Activated T-cell treated with anti-CD3 and anti-CD28 coated beads for 4 hours (primary cell): ENCODE data around the gene CDK6.

Experiments
- DNase-seq: peaks from one replicate; pipeline ENCODE4 v3.0.0-alpha.2; 2020

CDK6 gene

GRCh38 chr7:92824901-92825480 lies 11.4 kb downstream of the CDK6 start:
- no peak for DNase-seq

- DNase-seq, result no peak
These were observed 11.9 kb downstream of the CDK6 start for GRCh38 chr7:92824450-92824849.

GRCh38 chr7:92823042-92823441 lies 13.3 kb downstream of the CDK6 start:
- DNase-seq, result no peak

- DNase-seq, result no peak
These were observed 16.2 kb downstream of the CDK6 start for GRCh38 chr7:92820191-92820590.

GRCh38 chr7:92817398-92817797 lies 19.0 kb downstream of the CDK6 start:
- no peak for DNase-seq

GRCh38 chr7:92815412-92815811 lies 21.0 kb downstream of the CDK6 start:
- no peak for DNase-seq

- DNase-seq, result no peak
These were observed 22.9 kb downstream of the CDK6 start for GRCh38 chr7:92813390-92814024.

- no peak for DNase-seq
These were observed 25.2 kb downstream of the CDK6 start for GRCh38 chr7:92811158-92811557.

- DNase-seq, result peak; percentile 35
These were observed 26.4 kb downstream of the CDK6 start for GRCh38 chr7:92809760-92810573.

- DNase-seq, result no peak
These were observed 27.0 kb downstream of the CDK6 start for GRCh38 chr7:92809397-92809759.

GRCh38 chr7:92808635-92809034 lies 27.7 kb downstream of the CDK6 start:
- DNase-seq, result no peak

GRCh38 chr7:92808006-92808405 lies 28.4 kb downstream of the CDK6 start:
- DNase-seq, result no peak

GRCh38 chr7:92806496-92806895 lies 29.9 kb downstream of the CDK6 start:
- DNase-seq, result no peak

GRCh38 chr7:92802406-92802805 lies 34.0 kb downstream of the CDK6 start:
- no peak for DNase-seq

GRCh38 chr7:92799446-92800211 lies 36.7 kb downstream of the CDK6 start:
- DNase-seq, result no peak

- DNase-seq, result no peak
These were observed 37.7 kb downstream of the CDK6 start for GRCh38 chr7:92798517-92799249.

- DNase-seq, result no peak
These were observed 38.7 kb downstream of the CDK6 start for GRCh38 chr7:92797693-92798092.

GRCh38 chr7:92797284-92797683 lies 39.1 kb downstream of the CDK6 start:
- DNase-seq, result no peak

- no peak for DNase-seq
These were observed 41.5 kb downstream of the CDK6 start for GRCh38 chr7:92794831-92795230.

GRCh38 chr7:92794391-92794790 lies 42.0 kb downstream of the CDK6 start:
- no peak for DNase-seq

GRCh38 chr7:92793656-92794205 lies 42.6 kb downstream of the CDK6 start:
- DNase-seq, result no peak

- DNase-seq, result no peak
These were observed 45.4 kb downstream of the CDK6 start for GRCh38 chr7:92790992-92791391.
